Measurements from ENCODE around the gene PIEZO1. TPM values are rescaled to one million over a fixed set of nuclear protein-coding genes. Genes with fewer than 3 reads are reported as not detected.

Gene PIEZO1
- total and polyA plus RNA-seq, 10 of the 15 experiments (the other 5 are each of a cell fraction or from before 2014, with no cell fraction given): 1.3 to 169 (median 33.4) TPM

- BruUV-seq (replicated peaks): no TSS peak
- ChIA-PET RAD21 (ENCODE audit: unreplicated experiment) (interaction anchor here (1.0 to 2.5 kb wide), 3 partner anchors 16 to 516 kb away, joined by 3 to 10 read pairs (median 3); partner anchors contain the start of gene ZNF778), POLR2A (interaction anchor here (0.6 to 2.3 kb wide), 5 partner anchors 15 to 131 kb away, joined by 3 to 6 read pairs (median 5); partner anchors contain the start of genes MVD and SNAI3), CTCF (interaction anchor here (0.5 to 3.3 kb wide), 11 partner anchors 14 to 515 kb away, joined by 3 to 26 read pairs (median 6); partner anchors contain the start of gene MVD), SMC1A (ENCODE audit: uncharacterized antibody, unreplicated experiment) (interaction anchor here (1.3 to 2.9 kb wide), 3 partner anchors 14 to 130 kb away, joined by 3 to 13 read pairs (median 7); no protein-coding TSS in a partner anchor)
- 40% methylated on average over 30 of the region's 30 CpGs for WGBS (ENCODE audit: insufficient coverage, insufficient replicate concordance, low lambda C conversion rate, missing lambda C conversion rate)
- ATAC-seq: no peak
- Histone ChIP-seq H3K27me3 (replicated peaks in 1 of 2; ENCODE audit: control insufficient read depth in 2 of 2, insufficient read depth in 2 of 2, low read length in 1 of 2) (no peaks in the 10 kb centered on the region), H3K79me2 (ENCODE audit: control insufficient read depth, insufficient read depth, low read length) (peaks cover 44% of the 10 kb centered on the region), H3K4me2 (ENCODE audit: control insufficient read depth, insufficient read depth) (peak overlapping the region; percentile 95), H3K27ac (ENCODE audit: control insufficient read depth, insufficient read depth) (peak overlapping the region; percentile 90), H3K4me3 (peak overlapping the region; percentile 90), H4K20me1 (ENCODE audit: control insufficient read depth, insufficient read depth) (no peaks in the 10 kb centered on the region), H2AFZ (ENCODE audit: control insufficient read depth, low read depth, low read length) (no peak overlapping the region), H3K9me3 (replicated peaks; ENCODE audit: control insufficient read depth, insufficient read depth, low read length) (no peaks in the 10 kb centered on the region), H3K4me1 (ENCODE audit: control insufficient read depth, insufficient read depth, low read length) (peaks cover 56% of the 10 kb centered on the region), H3K36me3 (ENCODE audit: control insufficient read depth in 2 of 2, insufficient read depth in 2 of 2, low read length in 1 of 2) (peaks cover 0 to 7% of the 10 kb centered on the region in 2 experiments; a peak in 2 of 4 replicates), H3K9ac (ENCODE audit: control insufficient read depth, insufficient read depth, low read length) (peak overlapping the region; percentile 75)
- DNase-seq (ENCODE audit: low read depth, low spot score): no peak
- intact Hi-C loops (cut with micrococcal nuclease; ENCODE audit: unreplicated experiment) (loop anchor here (1.0 kb wide), 1 partner anchor 20 kb away; no protein-coding TSS in a partner anchor), in situ Hi-C loops (cut with MboI) (no loop called here)
- no peak for FAIRE-seq
- TF ChIP-seq SMC3 (IDR thresholded peaks at IDR 0.05; ENCODE audit: borderline replicate concordance, low read length) (no peak), USF2 (IDR thresholded peaks at IDR 0.05; ENCODE audit: borderline replicate concordance, low read depth, low read length) (no peak)
Measured at GRCh38 chr16:88701581-88702370, 83.2 kb downstream of the PIEZO1 start.

Data from GM12878 (cell line).